ENCODE measurements around the gene LRRC8E.

GRCh38 chr19:7902796-7903243 lies 14.5 kb downstream of the LRRC8E start:
- TF ChIP-seq POLR2A (IDR thresholded peaks at IDR 0.05; ENCODE audit: low read length) = no peak
- no peak for TF ChIP-seq GATA1 (IDR thresholded peaks at IDR 0.05; ENCODE audit: low read depth, low read length)

Data from erythroblast (primary cell).